Ovary (tissue), 9 donors: ENCODE data around the gene KLF1. TPM values are rescaled to one million over a fixed set of nuclear protein-coding genes. Genes with fewer than 3 reads are reported as not detected.

Source experiments
- DNase-seq, 5 donors: peaks; one replicate each; pipeline ENCODE4 v3.0.0-alpha.2; 2019 to 2020
- H3K27ac ChIP-seq, 2 donors: fragments of 200-600 bp; one replicate each; pipeline versions ENCODE4 v1.5.1 to v1.8.0; 2019 to 2022
- H3K27me3 ChIP-seq: fragments of 200-600 bp; one replicate; pipeline ENCODE4 v1.8.0; 2022
- H3K36me3 ChIP-seq: fragments of 200-600 bp; sonication (generic); one replicate; pipeline ENCODE4 v1.5.1; 2019
- H3K4me1 ChIP-seq: one replicate; pipeline ENCODE4 v1.8.1; 2013; ENCODE audit warnings: mild to moderate bottlenecking, moderate library complexity; ENCODE audit not compliant: insufficient read depth
- H3K4me3 ChIP-seq: fragments of 200-600 bp; sonication (generic); one replicate; pipeline ENCODE4 v1.5.1; 2017
- H3K9me3 ChIP-seq, 2 donors: fragments of 200-600 bp in 1 of 2; sonication (generic) in 1 of 2; one replicate each; pipeline versions ENCODE4 v1.5.1 to v1.8.1; 2013 to 2019; ENCODE audit warnings: mild to moderate bottlenecking in 1 of 2, moderate library complexity in 1 of 2
- CTCF ChIP-seq, 3 donors: fragments of 450-650 bp in 2 of 3; fragments of 200-600 bp in 1 of 3; IDR thresholded peaks; one replicate each; pipeline versions ENCODE4 v1.5.1 to v1.8.0; 2016 to 2022; ENCODE audit warnings: antibody characterized with exemption in 3 of 3, mild to moderate bottlenecking in 1 of 3
- EP300 ChIP-seq: sonication (generic); formaldehyde crosslinking; IDR thresholded peaks from one replicate; pipeline ENCODE4 v1.6.1; 2017; ENCODE audit warnings: antibody characterized with exemption
- POLR2A ChIP-seq: fragments of 450-650 bp; IDR thresholded peaks from one replicate; pipeline ENCODE4 v1.6.1; 2017; ENCODE audit warnings: antibody characterized with exemption, mild to moderate bottlenecking, moderate library complexity
- WGBS, 3 donors: extraction: QIAGEN DNeasy Blood & Tissue Kit in 1 of 3; methylation state at CpG; one replicate each; pipeline versions ENCODE4 v1.1.5 to v1.1.7; 2013 to 2017; 5-methylcytosine and 5-hydroxymethylcytosine counted together
- intact Hi-C, 4 donors: fragments of 100-400 bp; cut with DNase I; formaldehyde crosslinking; loops; one replicate each; pipeline versions ENCODE4 v1.11.0 to v1.15.1; 2022 to 2023
- microRNA-seq, 3 donors: library from miRNA; unstranded; fragments of <30 nt; microRNA quantifications; one replicate each; pipeline versions ENCODE4 to v1.2.0, GENCODE V29; 2019 to 2020
- polyA plus RNA-seq, 2 donors: library from polyadenylated mRNA; stranded (reverse); fragments of 200-250 nt in 1 of 2; fragments of 350-450 nt in 1 of 2; fragmentation: Illumina TruSeq in 1 of 2; extraction: RNeasy Lipid Tissue Mini Kit (QIAGEN cat#74804) in 1 of 2; gene quantifications; one replicate each; pipeline ENCODE4 v1.2.3, GENCODE V29; 2013 to 2014
- small RNA-seq: library from RNA; depleted of rRNA; stranded (forward); fragments of <200 nt; gene quantifications from one replicate; pipeline ENCODE3, GENCODE V24; 2016
- total RNA-seq, 7 donors: library from RNA; depleted of rRNA in 2 of 7; stranded (reverse); fragments of >200 nt in 2 of 7; fragmentation: NEBNext Ultra II Directional in 3 of 7; extraction: Animal tissue kit (Norgen Biotek cat#: 25700) in 3 of 7; gene quantifications; one replicate each; pipeline versions ENCODE4 v1.1.0 to v1.2.4, GENCODE V29; 2016 to 2023
- donor health status: DM: no; HTN: no; CAD: no; lungs with moderate emphysema.
- donor health status: DM: no; HTN: no; CAD: no.
- donor health status: Bipolar disorder and iron deficiency.
- donor health status: DM: yes; HTN: yes; CAD: no.
- donor health status: DM: no; HTN: no; CAD: no.
- donor health status: DM: yes; HTN: yes; CAD: no.

Gene KLF1
- total and polyA plus RNA-seq, 9 donors: 0.13 TPM; not detected in 8

DNA sequence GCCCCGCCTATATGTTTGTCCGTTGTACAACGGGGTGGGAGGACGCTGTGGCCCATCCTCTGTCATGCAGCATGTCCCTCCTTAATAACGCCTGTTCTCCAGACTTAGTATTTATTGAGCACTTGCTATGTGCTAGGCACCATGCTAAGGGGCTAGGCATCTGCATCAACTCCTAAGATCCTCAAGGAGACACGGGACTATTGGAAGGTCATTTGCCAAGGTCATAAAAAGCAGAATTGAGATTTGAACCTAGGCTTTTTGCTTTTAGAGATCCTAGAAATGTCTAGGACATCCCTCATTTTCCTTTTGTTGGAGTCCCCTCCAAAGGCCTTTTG lies 50.5 kb downstream of the KLF1 start:
- Histone ChIP-seq H3K4me3 (no peak overlapping the region), H3K27me3 (peaks cover 18% of the 10 kb centered on the region), H3K36me3 (no peaks in the 10 kb centered on the region), H3K9me3 (no peaks in the 10 kb centered on the region), H3K27ac (no peak overlapping the region), H3K4me1 (peaks cover 5% of the 10 kb centered on the region)
- 3 to 5% (median 3%) methylated on average over 6 of the region's 6 CpGs for whole genome bisulfite sequencing, 3 donors
- TF ChIP-seq CTCF (IDR thresholded peaks at IDR 0.05) (no peak), POLR2A (no peak), EP300 (no peak)
- intact Hi-C loops: no loop called here
- no peak for DNase-seq

DNA sequence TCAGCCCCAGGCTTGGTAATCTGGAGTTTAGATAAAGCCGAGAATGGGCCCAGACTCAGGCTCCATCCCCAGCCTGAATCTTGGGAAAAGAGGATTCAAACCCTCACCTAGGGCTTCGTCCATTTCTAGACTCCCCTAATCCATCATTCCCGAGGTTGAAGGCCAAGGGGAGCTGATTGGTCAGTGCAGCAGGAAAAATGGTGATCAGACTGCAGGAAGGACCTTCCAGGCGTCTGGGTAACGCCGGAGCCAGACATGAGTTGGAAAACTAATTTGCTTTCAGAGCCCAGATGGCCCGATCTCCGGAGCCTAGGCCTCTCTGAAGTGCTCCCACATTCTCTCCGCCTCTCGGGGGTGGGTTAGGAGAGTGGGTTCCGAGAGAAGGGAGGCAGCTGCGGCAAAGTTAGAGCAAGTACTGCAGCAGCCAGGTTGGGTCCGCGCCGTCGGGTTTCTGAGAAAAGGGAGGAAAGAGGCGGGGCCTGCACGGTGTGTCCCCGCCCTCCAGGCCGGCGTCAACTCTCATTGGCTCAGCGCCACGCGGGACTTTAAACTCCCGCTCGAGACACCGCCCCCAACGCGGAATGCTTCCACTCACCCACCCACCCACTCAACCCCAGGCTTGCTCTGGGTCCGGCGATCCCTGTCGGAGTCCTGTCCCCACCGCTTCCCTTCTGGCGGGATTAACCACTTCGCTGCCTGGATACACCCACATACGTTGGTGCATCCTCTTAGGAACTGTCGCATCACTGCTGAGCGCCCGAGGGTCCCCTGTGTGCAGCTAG lies 51.8 kb downstream of the KLF1 start:
- intact Hi-C loops: no loop called here
- H3K4me3 ChIP-seq: no peak overlapping the region
- 4 to 9% (median 4%) methylated on average over 39 of the region's 39 CpGs for WGBS, 3 donors
- DNase-seq: peak in 2 of 5 donors; percentile 30 to 50
- no peak overlapping the region for H3K27ac ChIP-seq
- H3K27me3 ChIP-seq: peaks cover 17% of the 10 kb centered on the region
- no peak for TF ChIP-seq POLR2A
- TF ChIP-seq CTCF (IDR thresholded peaks at IDR 0.05): no peak
- TF ChIP-seq EP300: no peak
- H3K9me3 ChIP-seq: no peaks in the 10 kb centered on the region
- no peaks in the 10 kb centered on the region for H3K36me3 ChIP-seq
- no peaks in the 10 kb centered on the region for H3K4me1 ChIP-seq

- H3K9me3 ChIP-seq: no peaks in the 10 kb centered on the region
- no peak within 1 kb of the TSS for H3K27ac ChIP-seq
- H3K36me3 ChIP-seq: no peaks in the 10 kb centered on the region
- WGBS, 3 donors: 3 to 6% (median 3%) methylated on average over 20 of the region's 20 CpGs
- no peaks in the 10 kb centered on the region for H3K4me1 ChIP-seq
- H3K27me3 ChIP-seq: peaks cover 16% of the 10 kb centered on the region
- TF ChIP-seq EP300: no peak
- TF ChIP-seq POLR2A: no peak
- intact Hi-C loops: no loop called here
- no peak for DNase-seq
- H3K4me3 ChIP-seq: peak within 1 kb of the TSS; percentile 26
Measured at GRCh38 chr19:12834566-12834943, 52.4 kb downstream of the KLF1 start, which contains the start of gene RTBDN. Gene RTBDN, minus strand, starts transcription at chr19:12834579. Its CDS starts 4,600 bp downstream, at chr19:12829979.

Small RNAs within 50 kb of the gene (microRNA-seq; reads per million reads assigned to microRNA genes)
- gene MIR5695 (0 to 0.36 (median 0) reads per million in 3 donors), gene MIR6794 (0 reads per million in 3 donors)

Small RNAs within 50 kb of the gene (small RNA-seq; reads per million reads assigned to genes)
- not detected for gene MIR5695
- not detected for gene MIR6794

Other genes with a start within 250 kb of the KLF1 start
- 10 to 100 TPM; 17.8 to 63.7 (median 49.8) TPM for gene MAN2B1, start 220.5 kb downstream of the KLF1 start, total RNA-seq
- 10 to 100 TPM; 23.5 to 35.0 TPM for gene MAN2B1, start 220.5 kb downstream of the KLF1 start, polyA plus RNA-seq
- 10 to 100 TPM; 10.5 to 15.1 (median 11.9) TPM for gene WDR83, start 220.4 kb downstream of the KLF1 start, total RNA-seq
- gene WDR83, start 220.4 kb downstream of the KLF1 start, polyA plus RNA-seq: 10 to 100 TPM in 1 of 2 donors, 1 to 10 TPM in 1; 2.8 to 16.3 TPM
- gene DHPS, start 205.3 kb downstream of the KLF1 start, total RNA-seq: 100 to 1,000 TPM in 1 of 7 donors, 10 to 100 TPM in 6; 63.7 to 147 (median 89.7) TPM
- gene DHPS, start 205.3 kb downstream of the KLF1 start, polyA plus RNA-seq: 10 to 100 TPM; 72.8 to 92.7 TPM
- not detected for gene GNG14, start 199.2 kb downstream of the KLF1 start, total RNA-seq
- not detected for gene GNG14, start 199.2 kb downstream of the KLF1 start, polyA plus RNA-seq
- gene FBXW9, start 190.6 kb downstream of the KLF1 start, total RNA-seq: 10 to 100 TPM in 1 of 7 donors, 1 to 10 TPM in 6; 3.5 to 14.8 (median 5.2) TPM
- gene FBXW9, start 190.6 kb downstream of the KLF1 start, polyA plus RNA-seq: 1 to 10 TPM in 1 of 2 donors, under 1 TPM in 1; 0.37 to 6.8 TPM
- 100 to 1,000 TPM in 2 of 7 donors, 10 to 100 TPM in 5; 42.1 to 109 (median 89.9) TPM for gene TNPO2, start 163.3 kb downstream of the KLF1 start, total RNA-seq
- 10 to 100 TPM; 41.5 to 51.6 TPM for gene TNPO2, start 163.3 kb downstream of the KLF1 start, polyA plus RNA-seq
- 100 to 1,000 TPM; 134 to 476 (median 186) TPM for gene TRIR, start 152.5 kb downstream of the KLF1 start, total RNA-seq
- 100 to 1,000 TPM; 243 to 288 TPM for gene TRIR, start 152.5 kb downstream of the KLF1 start, polyA plus RNA-seq
- 10 to 100 TPM; 26.2 to 59.0 (median 47.7) TPM for gene GET3, start 149.7 kb downstream of the KLF1 start, total RNA-seq
- gene GET3, start 149.7 kb downstream of the KLF1 start, polyA plus RNA-seq: 10 to 100 TPM; 42.6 to 68.1 TPM
- not detected for gene BEST2, start 135.4 kb downstream of the KLF1 start, total RNA-seq
- not detected for gene BEST2, start 135.4 kb downstream of the KLF1 start, polyA plus RNA-seq
- gene HOOK2, start 111.6 kb downstream of the KLF1 start, total RNA-seq: 10 to 100 TPM; 24.9 to 52.2 (median 27.9) TPM
- gene HOOK2, start 111.6 kb downstream of the KLF1 start, polyA plus RNA-seq: 10 to 100 TPM; 12.2 to 23.5 TPM
- gene JUNB, start 95.7 kb downstream of the KLF1 start, total RNA-seq: 1,000 to 10,000 TPM in 2 of 7 donors, 100 to 1,000 TPM in 5; 154 to 3,039 (median 413) TPM
- gene JUNB, start 95.7 kb downstream of the KLF1 start, polyA plus RNA-seq: 100 to 1,000 TPM in 1 of 2 donors, 1 to 10 TPM in 1; 6.8 to 570 TPM
- 100 to 1,000 TPM; 191 to 321 (median 263) TPM for gene PRDX2, start 85.4 kb downstream of the KLF1 start, total RNA-seq
- 100 to 1,000 TPM in 1 of 2 donors, 10 to 100 TPM in 1; 98.3 to 237 TPM for gene PRDX2, start 85.4 kb downstream of the KLF1 start, polyA plus RNA-seq
- gene THSD8, start 85.1 kb downstream of the KLF1 start, total RNA-seq: 1 to 10 TPM in 5 of 7 donors, under 1 TPM in 1, not detected in 1; 0.71 to 5.4 (median 2.6) TPM
- 1 to 10 TPM; 1.4 to 7.2 TPM for gene THSD8, start 85.1 kb downstream of the KLF1 start, polyA plus RNA-seq
- gene RNASEH2A, start 80.6 kb downstream of the KLF1 start, total RNA-seq: 10 to 100 TPM in 1 of 7 donors, 1 to 10 TPM in 6; 1.2 to 12.2 (median 7.7) TPM
- gene RNASEH2A, start 80.6 kb downstream of the KLF1 start, polyA plus RNA-seq: 1 to 10 TPM; 1.6 to 8.0 TPM
- gene RTBDN, start 52.6 kb downstream of the KLF1 start, total RNA-seq: not detected
- gene RTBDN, start 52.6 kb downstream of the KLF1 start, polyA plus RNA-seq: not detected
- 1 to 10 TPM in 4 of 7 donors, under 1 TPM in 3; 0.25 to 1.4 (median 1.1) TPM for gene MAST1, start 48.7 kb downstream of the KLF1 start, total RNA-seq
- gene MAST1, start 48.7 kb downstream of the KLF1 start, polyA plus RNA-seq: 1 to 10 TPM in 1 of 2 donors, under 1 TPM in 1; 0.40 to 2.4 TPM
- gene DNASE2, start 5.8 kb downstream of the KLF1 start, total RNA-seq: 10 to 100 TPM; 20.9 to 35.8 (median 26.5) TPM
- 10 to 100 TPM; 43.1 to 54.2 TPM for gene DNASE2, start 5.8 kb downstream of the KLF1 start, polyA plus RNA-seq
- gene GCDH, start 4.0 kb upstream of the KLF1 start, total RNA-seq: 10 to 100 TPM; 17.7 to 36.3 (median 28.4) TPM
- gene GCDH, start 4.0 kb upstream of the KLF1 start, polyA plus RNA-seq: 10 to 100 TPM; 11.9 to 35.3 TPM
- 1 to 10 TPM in 1 of 7 donors, under 1 TPM in 4, not detected in 2; 0.23 to 1.6 (median 0.56) TPM for gene SYCE2, start 32.1 kb upstream of the KLF1 start, total RNA-seq
- gene SYCE2, start 32.1 kb upstream of the KLF1 start, polyA plus RNA-seq: under 1 TPM; 0.17 to 0.20 TPM
- 10 to 100 TPM; 21.9 to 50.2 (median 43.9) TPM for gene FARSA, start 46.5 kb upstream of the KLF1 start, total RNA-seq
- gene FARSA, start 46.5 kb upstream of the KLF1 start, polyA plus RNA-seq: 10 to 100 TPM in 1 of 2 donors, 1 to 10 TPM in 1; 8.0 to 25.1 TPM
- gene CALR, start 51.4 kb upstream of the KLF1 start, total RNA-seq: 100 to 1,000 TPM; 211 to 803 (median 450) TPM
- gene CALR, start 51.4 kb upstream of the KLF1 start, polyA plus RNA-seq: 1,000 to 10,000 TPM in 1 of 2 donors, 100 to 1,000 TPM in 1; 279 to 1,094 TPM
- gene RAD23A, start 58.7 kb upstream of the KLF1 start, total RNA-seq: 10 to 100 TPM; 61.2 to 94.0 (median 93.7) TPM
- 10 to 100 TPM; 75.8 to 77.2 TPM for gene RAD23A, start 58.7 kb upstream of the KLF1 start, polyA plus RNA-seq
- 10 to 100 TPM; 15.7 to 57.7 (median 19.1) TPM for gene GADD45GIP1, start 70.0 kb upstream of the KLF1 start, total RNA-seq
- 10 to 100 TPM in 1 of 2 donors, 1 to 10 TPM in 1; 1.8 to 25.6 TPM for gene GADD45GIP1, start 70.0 kb upstream of the KLF1 start, polyA plus RNA-seq
- gene DAND5, start 82.4 kb upstream of the KLF1 start, total RNA-seq: under 1 TPM in 2 of 7 donors, not detected in 5; 0.11 to 0.15 TPM
- gene DAND5, start 82.4 kb upstream of the KLF1 start, polyA plus RNA-seq: not detected
- gene NFIX, start 108.3 kb upstream of the KLF1 start, total RNA-seq: 100 to 1,000 TPM in 5 of 7 donors, 10 to 100 TPM in 2; 30.3 to 256 (median 223) TPM
- gene NFIX, start 108.3 kb upstream of the KLF1 start, polyA plus RNA-seq: 10 to 100 TPM; 76.9 to 82.2 TPM
- gene LYL1, start 215.7 kb upstream of the KLF1 start, total RNA-seq: 1 to 10 TPM; 2.9 to 7.4 (median 6.7) TPM
- gene LYL1, start 215.7 kb upstream of the KLF1 start, polyA plus RNA-seq: 1 to 10 TPM in 1 of 2 donors, under 1 TPM in 1; 0.90 to 5.0 TPM
- gene TRMT1, start 229.5 kb upstream of the KLF1 start, total RNA-seq: 10 to 100 TPM; 23.6 to 54.8 (median 38.7) TPM
- 10 to 100 TPM in 1 of 2 donors, 1 to 10 TPM in 1; 7.6 to 37.2 TPM for gene TRMT1, start 229.5 kb upstream of the KLF1 start, polyA plus RNA-seq
- gene NACC1, start 231.1 kb upstream of the KLF1 start, total RNA-seq: 10 to 100 TPM in 6 of 7 donors, 1 to 10 TPM in 1; 5.1 to 31.4 (median 21.8) TPM
- 10 to 100 TPM in 1 of 2 donors, 1 to 10 TPM in 1; 3.2 to 14.8 TPM for gene NACC1, start 231.1 kb upstream of the KLF1 start, polyA plus RNA-seq